Measurements from ENCODE around the gene PRR7. TPM values are rescaled to one million over a fixed set of nuclear protein-coding genes. Genes with fewer than 3 reads are reported as not detected.

The PRR7 gene
- total RNA-seq, 1 donor from 2014 or later: 1.2 TPM

GRCh38 chr5:177439518-177440053 is 7.0 kb upstream of the PRR7 start:
- H3K4me3 ChIP-seq: no peak overlapping the region
- TF ChIP-seq POLR2A (IDR thresholded peaks at IDR 0.05) (no peak), POLR2AphosphoS5 (IDR thresholded peaks at IDR 0.05; ENCODE audit: insufficient read depth in 1 of 2, low read depth in 1 of 2) (no peak), CTCF (IDR thresholded peaks at IDR 0.05) (no peak)
- no peak overlapping the region for H3K27ac ChIP-seq
- intact Hi-C loops (cut with DNase I): no loop called here
- H3K36me3 ChIP-seq: peaks cover 0 to 40% of the 10 kb centered on the region in 2 donors
- H3K4me1 ChIP-seq: no peaks in the 10 kb centered on the region
- no peak for DNase-seq (ENCODE audit: extremely low spot score in 2 of 2)
- H3K27me3 ChIP-seq: no peaks in the 10 kb centered on the region
- no peaks in the 10 kb centered on the region for H3K9me3 ChIP-seq

GRCh38 chr5:177440211-177440989 is 6.2 kb upstream of the PRR7 start:
- peaks cover 0 to 34% of the 10 kb centered on the region in 2 donors for H3K36me3 ChIP-seq
- no peaks in the 10 kb centered on the region for H3K9me3 ChIP-seq
- H3K4me1 ChIP-seq: no peaks in the 10 kb centered on the region
- no peak overlapping the region for H3K27ac ChIP-seq
- no peak for DNase-seq (ENCODE audit: extremely low spot score in 2 of 2)
- no peak overlapping the region for H3K4me3 ChIP-seq
- TF ChIP-seq POLR2AphosphoS5 (IDR thresholded peaks at IDR 0.05; ENCODE audit: insufficient read depth in 1 of 2, low read depth in 1 of 2) (no peak), POLR2A (IDR thresholded peaks at IDR 0.05) (no peak), CTCF (IDR thresholded peaks at IDR 0.05) (no peak)
- no peaks in the 10 kb centered on the region for H3K27me3 ChIP-seq
- intact Hi-C loops (cut with DNase I): no loop called here

- Histone ChIP-seq H3K27ac (no peak overlapping the region), H3K4me1 (peaks cover 3% of the 10 kb centered on the region), H3K4me3 (no peak overlapping the region), H3K36me3 (peaks cover 0 to 26% of the 10 kb centered on the region in 2 donors), H3K27me3 (no peaks in the 10 kb centered on the region), H3K9me3 (no peaks in the 10 kb centered on the region)
- TF ChIP-seq POLR2A (IDR thresholded peaks at IDR 0.05) (no peak), CTCF (IDR thresholded peaks at IDR 0.05) (no peak), POLR2AphosphoS5 (IDR thresholded peaks at IDR 0.05; ENCODE audit: insufficient read depth in 1 of 2, low read depth in 1 of 2) (no peak)
- intact Hi-C loops (cut with DNase I): no loop called here
- no peak for DNase-seq (ENCODE audit: extremely low spot score in 2 of 2)
Observed at GRCh38 chr5:177440990-177441780, 5.4 kb upstream of the PRR7 start.

- intact Hi-C loops (cut with DNase I): no loop called here
- DNase-seq (ENCODE audit: extremely low spot score in 2 of 2): no peak
- H3K36me3 ChIP-seq: peaks cover 0 to 20% of the 10 kb centered on the region in 2 donors
- H3K4me3 ChIP-seq: no peak overlapping the region
- peaks cover 11% of the 10 kb centered on the region for H3K4me1 ChIP-seq
- H3K9me3 ChIP-seq: no peaks in the 10 kb centered on the region
- H3K27me3 ChIP-seq: no peaks in the 10 kb centered on the region
- no peak overlapping the region for H3K27ac ChIP-seq
- TF ChIP-seq POLR2AphosphoS5 (IDR thresholded peaks at IDR 0.05; ENCODE audit: insufficient read depth in 1 of 2, low read depth in 1 of 2) (no peak), POLR2A (IDR thresholded peaks at IDR 0.05) (no peak)
Observed at GRCh38 chr5:177442066-177442826, 4.4 kb upstream of the PRR7 start.
